GM19397 (cell line): ENCODE results near the gene LRP8.

Experiments
- ATAC-seq: cut with Tn5 transposase; IDR thresholded peaks from one replicate; pipeline ENCODE4 v1.9.1; 2021; ENCODE audit warnings: mild to moderate bottlenecking, moderate library complexity; ENCODE audit not compliant: unreplicated experiment

LRP8 gene

GRCh38 chr1:53341521-53341895, 13.6 kb upstream of the LRP8 start:
- no peak for ATAC-seq

- no peak for ATAC-seq
Measured at GRCh38 chr1:53340660-53341520, 13.0 kb upstream of the LRP8 start.

- ATAC-seq, result no peak
Measured at GRCh38 chr1:53339736-53340635, 12.1 kb upstream of the LRP8 start.

GRCh38 chr1:53338423-53338822, 10.6 kb upstream of the LRP8 start:
- no peak for ATAC-seq

- no peak for ATAC-seq
Measured at GRCh38 chr1:53337499-53337898, 9.6 kb upstream of the LRP8 start.

- no peak for ATAC-seq
Measured at GRCh38 chr1:53336146-53336545, 8.3 kb upstream of the LRP8 start.

GRCh38 chr1:53335661-53336060, 7.8 kb upstream of the LRP8 start:
- no peak for ATAC-seq

- ATAC-seq, result no peak
Measured at GRCh38 chr1:53334781-53335180, 6.9 kb upstream of the LRP8 start.

GRCh38 chr1:53334312-53334711, 6.4 kb upstream of the LRP8 start:
- no peak for ATAC-seq

GRCh38 chr1:53332833-53333232, 5.0 kb upstream of the LRP8 start:
- no peak for ATAC-seq

- ATAC-seq, result no peak
Measured at GRCh38 chr1:53332186-53332564, 4.3 kb upstream of the LRP8 start.

GRCh38 chr1:53331446-53332185, 3.7 kb upstream of the LRP8 start:
- ATAC-seq, result no peak

GRCh38 chr1:53330819-53331218, 2.9 kb upstream of the LRP8 start:
- ATAC-seq, result no peak

GRCh38 chr1:53328541-53329499, 950 bp upstream of the LRP8 start:
- ATAC-seq, result no peak

- peak; percentile 3 for ATAC-seq
Measured at GRCh38 chr1:53327182-53327913, 522 bp downstream of the LRP8 start.

- ATAC-seq, result peak; percentile 36
Measured at GRCh38 chr1:53326598-53327181, 1.2 kb downstream of the LRP8 start.

- peak; percentile 85 for ATAC-seq
Measured at GRCh38 chr1:53326088-53326597, 1.7 kb downstream of the LRP8 start.

GRCh38 chr1:53325326-53326087, 2.4 kb downstream of the LRP8 start:
- no peak for ATAC-seq
